ENCODE measurements around the gene ITCH.
"Not testable (repeated sequence)": the region's sequence is repeated elsewhere in the genome, so short reads cannot be mapped to it uniquely, and the experiment has no call there.

Gene ITCH

GRCh38 chr20:34514897-34515483 is 151.9 kb downstream of the ITCH start:
- DNase-seq: no peak

DNA sequence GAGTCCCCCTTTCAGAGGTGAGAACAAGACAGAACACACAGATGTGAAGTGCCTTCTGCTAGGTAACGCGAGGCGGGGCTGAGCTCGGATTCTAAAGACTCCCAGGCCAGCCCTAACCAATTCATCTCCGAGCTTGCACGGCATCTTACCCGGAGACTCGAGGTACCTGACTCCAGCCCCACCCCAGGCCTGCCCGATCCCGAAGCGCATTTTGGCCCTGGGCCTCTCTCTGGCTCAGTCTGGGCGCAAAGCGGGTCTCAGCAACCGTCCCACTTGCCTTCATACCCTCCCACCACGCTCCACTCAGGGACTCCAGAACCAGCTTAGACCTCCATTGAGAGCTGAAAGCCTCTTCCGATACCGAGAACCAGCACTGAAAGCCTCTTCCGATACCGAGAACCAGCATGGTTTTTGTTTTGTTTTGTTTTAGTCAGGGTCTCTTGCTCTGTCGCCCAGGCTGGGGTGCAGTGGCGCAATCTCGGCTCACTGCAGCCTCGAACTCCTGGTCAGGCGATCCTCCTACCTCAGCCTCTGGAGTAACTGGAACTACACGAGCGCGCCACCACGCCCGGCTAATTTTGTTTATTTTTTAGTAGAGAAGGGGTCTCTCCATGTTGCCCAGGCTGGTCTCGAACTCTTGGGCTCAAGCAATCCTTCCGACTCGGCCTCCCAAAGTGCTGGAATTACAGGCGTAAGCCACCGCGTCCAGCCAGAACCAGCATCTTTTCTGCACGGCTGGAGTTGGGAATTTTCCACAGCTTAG is 152.6 kb downstream of the ITCH start:
- peak; percentile 73 for DNase-seq

GRCh38 chr20:34516247-34517113 is 153.4 kb downstream of the ITCH start, which contains the start of gene DYNLRB1:
TSS of gene DYNLRB1 (plus strand) at chr20:34516422. CDS start at chr20:34516459, 37 bp downstream.
- DNase-seq: peak; percentile 95

DNA sequence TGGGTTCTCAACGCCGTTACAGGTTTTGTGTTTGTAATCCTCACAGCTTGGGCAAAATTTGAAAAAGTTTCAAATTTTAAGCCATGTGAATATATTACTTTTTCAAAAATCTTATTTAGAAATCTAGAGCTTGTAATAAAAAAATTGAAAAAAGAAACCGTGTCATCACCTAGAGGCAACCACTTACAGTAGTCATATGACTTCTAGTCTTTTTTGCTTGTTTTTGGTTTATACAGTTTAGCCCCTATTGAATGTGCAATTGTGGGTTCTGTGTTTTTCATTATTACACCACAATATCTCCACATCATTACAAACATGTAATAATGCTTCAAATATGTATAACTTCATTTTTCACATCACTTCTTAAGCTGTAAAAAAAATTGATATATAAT is 154.0 kb downstream of the ITCH start:
- DNase-seq: no peak

- DNase-seq: not testable (repeated sequence)
These were observed 155.8 kb downstream of the ITCH start for GRCh38 chr20:34518863-34519262.

- DNase-seq: not testable (repeated sequence)
These were observed 156.8 kb downstream of the ITCH start for GRCh38 chr20:34519841-34520240.

GRCh38 chr20:34522969-34523871 is 160.1 kb downstream of the ITCH start:
- peak; percentile 58 for DNase-seq

GRCh38 chr20:34524426-34524825 is 161.4 kb downstream of the ITCH start:
- DNase-seq: no peak

GRCh38 chr20:34525342-34525708 is 162.3 kb downstream of the ITCH start:
- DNase-seq: no peak

- no peak for DNase-seq
These were observed 162.8 kb downstream of the ITCH start for GRCh38 chr20:34525709-34526416.

GRCh38 chr20:34526466-34526865 is 163.4 kb downstream of the ITCH start:
- no peak for DNase-seq

DNA sequence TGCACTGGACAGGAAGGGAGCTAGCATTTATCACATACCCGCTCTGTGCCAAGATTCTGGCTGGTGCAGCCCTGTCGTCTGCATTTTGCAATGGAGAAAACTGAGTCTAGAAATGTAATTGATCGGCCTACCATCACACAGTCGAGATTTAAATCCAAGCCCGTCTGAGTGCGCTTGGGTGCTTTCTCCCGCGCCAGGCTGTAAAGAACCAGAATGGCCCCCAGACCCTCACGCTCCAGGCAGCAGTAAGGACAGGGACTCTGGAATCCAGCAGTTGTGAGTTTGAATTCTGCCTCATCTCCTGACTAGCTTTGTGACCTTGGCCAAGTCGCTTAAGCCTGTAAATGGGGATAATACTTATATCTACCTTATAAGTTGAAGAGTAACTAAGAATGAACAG is 163.9 kb downstream of the ITCH start:
- no peak for DNase-seq

DNA sequence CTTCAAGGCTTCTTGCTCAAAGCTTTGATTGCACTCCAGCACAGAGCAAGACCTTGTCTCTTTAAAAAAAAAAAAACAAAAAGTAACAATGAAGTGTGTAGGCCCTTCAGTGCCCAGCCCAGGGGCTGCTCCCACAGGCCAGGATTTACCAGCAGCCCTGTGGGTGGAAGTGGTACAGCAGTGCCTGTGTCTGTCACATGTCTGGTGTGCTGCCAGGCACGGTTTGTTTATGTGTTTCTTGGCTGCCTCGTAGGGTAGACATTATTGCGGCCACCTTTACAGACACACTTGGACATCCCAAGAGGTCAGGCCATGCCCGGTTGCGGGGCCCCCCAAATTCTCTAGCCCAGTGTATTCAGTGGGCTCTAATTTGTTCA is 165.8 kb downstream of the ITCH start:
- no peak for DNase-seq

DNA sequence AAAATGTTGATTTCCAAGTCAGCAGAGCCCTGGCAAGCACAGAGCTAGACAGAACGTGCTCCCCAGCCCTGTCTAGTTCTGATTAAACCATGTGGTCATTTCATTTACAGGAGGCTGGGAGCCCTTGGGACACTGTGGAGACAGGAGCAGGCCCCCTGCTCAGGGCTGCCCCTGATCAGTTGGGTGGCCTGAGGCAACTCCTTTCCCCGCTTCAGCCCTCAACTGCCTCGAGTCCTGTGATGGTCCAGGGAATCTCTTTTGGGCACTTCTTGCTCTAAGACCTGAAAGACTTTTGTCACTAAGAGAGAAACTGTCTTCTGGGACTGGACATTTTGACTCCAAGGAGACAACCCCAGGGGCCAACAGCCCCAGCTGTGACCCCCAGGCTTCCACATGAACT is 166.7 kb downstream of the ITCH start:
- no peak for DNase-seq

- DNase-seq: no peak
These were observed 167.3 kb downstream of the ITCH start for GRCh38 chr20:34530342-34530741.

DNA sequence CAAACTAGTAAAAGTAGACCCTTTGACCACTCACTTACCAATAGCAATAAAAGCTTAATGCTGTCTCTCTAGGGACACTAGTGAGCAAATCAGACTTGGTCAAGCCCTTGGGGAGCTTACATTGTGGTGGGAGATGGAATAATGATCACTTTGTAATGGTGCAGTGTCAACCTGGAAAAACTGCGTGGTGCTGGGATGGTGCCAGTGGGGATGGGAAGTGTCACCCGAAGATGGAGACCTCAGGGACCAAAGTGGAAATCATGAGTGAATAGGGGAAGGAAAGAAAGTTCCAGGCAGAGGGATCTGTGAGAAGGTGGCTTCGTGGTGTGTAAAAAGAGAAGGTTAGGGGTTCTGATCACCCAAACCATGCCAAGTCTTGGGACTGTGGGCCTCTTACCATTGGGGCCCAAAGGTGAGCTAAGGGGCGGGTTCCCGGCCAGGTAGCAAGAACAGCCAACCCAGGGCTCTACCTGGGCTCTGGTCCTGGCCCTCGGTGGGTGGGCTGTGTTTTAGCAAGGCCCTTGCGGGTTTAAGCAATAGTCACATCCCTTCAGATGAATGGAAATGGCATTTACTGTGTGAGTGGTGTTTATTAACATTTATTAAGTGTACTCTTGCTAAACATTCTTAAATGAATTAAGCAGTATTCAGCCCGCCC is 168.7 kb downstream of the ITCH start:
- no peak for DNase-seq

DNA sequence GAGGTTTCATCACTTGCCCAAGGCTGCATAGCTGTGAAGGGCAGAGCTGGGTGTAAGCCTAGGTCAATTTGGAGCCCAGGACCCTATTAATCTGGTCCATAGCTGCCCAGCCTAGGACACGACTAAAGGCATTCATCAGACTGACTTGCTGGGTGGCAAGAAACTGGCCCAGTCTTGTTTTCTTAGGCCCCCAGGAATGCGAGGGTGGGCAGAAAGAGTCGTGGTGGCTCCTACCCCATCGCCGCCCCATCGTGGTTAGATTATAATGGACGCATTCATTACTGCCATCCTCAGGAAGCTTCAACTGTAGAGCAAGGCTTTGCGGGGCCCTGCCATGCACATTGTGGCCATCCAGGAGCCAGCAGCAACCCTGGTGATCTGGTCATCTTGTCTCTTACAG is 169.2 kb downstream of the ITCH start:
- DNase-seq: no peak

DNA sequence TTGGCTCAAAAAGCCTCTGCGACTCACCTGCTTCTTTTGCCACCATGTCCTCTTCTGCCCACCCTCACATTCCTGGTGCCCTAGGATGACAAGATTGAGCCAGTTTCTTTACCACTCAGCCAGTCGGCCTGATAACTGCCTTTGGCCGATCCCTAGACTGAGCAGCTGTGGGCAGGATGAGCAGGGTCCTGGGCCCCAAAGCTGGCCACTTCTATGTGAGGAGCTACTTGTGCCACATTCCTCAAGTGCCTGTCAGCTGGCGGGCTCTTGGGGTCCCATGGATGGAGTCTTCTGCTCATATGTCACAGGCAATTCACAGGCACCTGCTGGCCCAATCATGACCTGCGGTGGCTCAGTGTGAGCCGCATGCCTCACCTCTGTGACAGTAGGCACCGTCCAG is 169.7 kb downstream of the ITCH start:
- DNase-seq: no peak

GRCh38 chr20:34534391-34535165 is 171.5 kb downstream of the ITCH start:
- no peak for DNase-seq

GRCh38 chr20:34535301-34535840 is 172.3 kb downstream of the ITCH start:
- no peak for DNase-seq
